ENCODE results near the gene NRIP2. TPM values are rescaled to one million over a fixed set of nuclear protein-coding genes. Genes with fewer than 3 reads are reported as not detected.

NRIP2 gene
- polyA plus RNA-seq, 1 donor from 2014 or later, result not detected

- no peak overlapping the region for H3K4me2 ChIP-seq (ENCODE audit: low read length)
- H4K20me1 ChIP-seq (ENCODE audit: insufficient read depth), result no peaks in the 10 kb centered on the region
- no peaks in the 10 kb centered on the region for H3K9me2 ChIP-seq (ENCODE audit: insufficient read depth, low read length)
- H3K36me3 ChIP-seq (ENCODE audit: insufficient read depth, low read length), result peaks cover 6% of the 10 kb centered on the region
- no peak overlapping the region for H2AFZ ChIP-seq (ENCODE audit: low read depth, low read length)
- H3K9ac ChIP-seq (ENCODE audit: low read length), result no peak overlapping the region
- H3K27ac ChIP-seq (ENCODE audit: low read length), result no peak overlapping the region
- no peak overlapping the region for H3K4me3 ChIP-seq (ENCODE audit: low read length)
- no peaks in the 10 kb centered on the region for H3K79me2 ChIP-seq (replicated peaks; ENCODE audit: insufficient read depth, low read length)
- H3K27me3 ChIP-seq (ENCODE audit: insufficient read depth, low read depth, low read length), result no peaks in the 10 kb centered on the region
- H3K9me3 ChIP-seq (ENCODE audit: low read length), result no peaks in the 10 kb centered on the region
- no peaks in the 10 kb centered on the region for H3F3A ChIP-seq (ENCODE audit: insufficient read depth, low read length, poor library complexity, severe bottlenecking)
- TF ChIP-seq MXI1 (conservative IDR thresholded peaks at IDR 0.05; ENCODE audit: poor library complexity, severe bottlenecking) (no peak), EZH2 (IDR thresholded peaks at IDR 0.05; ENCODE audit: borderline replicate concordance, insufficient read depth, low read length, poor library complexity, severe bottlenecking) (no peak), SMC3 (conservative IDR thresholded peaks at IDR 0.05; ENCODE audit: poor library complexity) (no peak), POLR2AphosphoS5 (IDR thresholded peaks at IDR 0.05) (no peak), RAD21 (conservative IDR thresholded peaks at IDR 0.05) (no peak), TAF1 (IDR thresholded peaks at IDR 0.05; ENCODE audit: low read depth) (no peak), CTCF (IDR thresholded peaks at IDR 0.05; ENCODE audit: poor library complexity, severe bottlenecking) (no peak), REST (IDR thresholded peaks at IDR 0.05; ENCODE audit: borderline replicate concordance) (no peak)
Measured at GRCh38 chr12:2803635-2804392, 31.0 kb downstream of the NRIP2 start.

GRCh38 chr12:2801044-2801783, 33.6 kb downstream of the NRIP2 start:
- Histone ChIP-seq H3K27me3 (ENCODE audit: insufficient read depth, low read depth, low read length) (no peaks in the 10 kb centered on the region), H3F3A (ENCODE audit: insufficient read depth, low read length, poor library complexity, severe bottlenecking) (peaks cover 1% of the 10 kb centered on the region), H2AFZ (ENCODE audit: low read depth, low read length) (no peak overlapping the region), H3K36me3 (ENCODE audit: insufficient read depth, low read length) (peaks cover 19% of the 10 kb centered on the region), H4K20me1 (ENCODE audit: insufficient read depth) (peaks cover 5% of the 10 kb centered on the region), H3K27ac (ENCODE audit: low read length) (no peak overlapping the region), H3K4me2 (ENCODE audit: low read length) (no peak overlapping the region), H3K9ac (ENCODE audit: low read length) (no peak overlapping the region), H3K9me2 (ENCODE audit: insufficient read depth, low read length) (no peaks in the 10 kb centered on the region), H3K4me3 (ENCODE audit: low read length) (no peak overlapping the region), H3K79me2 (replicated peaks; ENCODE audit: insufficient read depth, low read length) (peaks cover 17% of the 10 kb centered on the region), H3K9me3 (ENCODE audit: low read length) (no peaks in the 10 kb centered on the region)
- TF ChIP-seq REST (IDR thresholded peaks at IDR 0.05; ENCODE audit: borderline replicate concordance), result no peak
- no peak for TF ChIP-seq SMC3 (conservative IDR thresholded peaks at IDR 0.05; ENCODE audit: poor library complexity)
- no peak for TF ChIP-seq EP300 (conservative IDR thresholded peaks at IDR 0.05; ENCODE audit: poor library complexity, severe bottlenecking)
- no peak for TF ChIP-seq TAF1 (IDR thresholded peaks at IDR 0.05; ENCODE audit: low read depth)
- no peak for TF ChIP-seq RAD21 (conservative IDR thresholded peaks at IDR 0.05)
- no peak for TF ChIP-seq CTCF (IDR thresholded peaks at IDR 0.05; ENCODE audit: poor library complexity, severe bottlenecking)
- no peak for TF ChIP-seq EZH2 (IDR thresholded peaks at IDR 0.05; ENCODE audit: borderline replicate concordance, insufficient read depth, low read length, poor library complexity, severe bottlenecking)
- TF ChIP-seq POLR2AphosphoS5 (IDR thresholded peaks at IDR 0.05), result no peak
- no peak for TF ChIP-seq MXI1 (conservative IDR thresholded peaks at IDR 0.05; ENCODE audit: poor library complexity, severe bottlenecking)
